ENCODE measurements around the gene CNGA2.

Gene CNGA2

DNA sequence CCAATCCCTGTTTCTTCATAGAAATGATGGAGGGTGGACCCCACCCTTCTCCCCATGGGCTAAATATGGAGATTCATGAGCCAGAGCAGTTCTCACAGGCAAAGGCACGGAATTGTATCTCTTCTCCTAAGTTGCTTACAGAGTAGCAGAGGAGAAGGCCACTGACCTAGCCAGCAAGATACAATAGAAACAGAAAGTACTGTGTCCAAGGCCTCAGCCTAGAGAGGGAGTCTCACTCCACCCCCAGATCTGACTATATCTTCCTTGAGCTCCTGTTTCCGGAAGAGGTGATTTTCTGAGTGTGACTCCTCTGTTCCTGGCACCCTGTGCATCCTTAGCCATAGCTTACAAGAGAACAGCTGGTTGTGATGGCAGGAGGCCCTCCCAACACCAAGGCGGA is 18.8 kb upstream of the CNGA2 start, which contains the start of gene FATE1:
TSS of gene FATE1 (plus strand) at position 284 of the 400 bp plus-strand sequence. CDS start at position 369, 85 bp downstream.
- no peak within 1 kb of the TSS for H3K4me3 ChIP-seq (IDR thresholded peaks at IDR 0.05; ENCODE audit: insufficient read depth, low read depth, low read length)
- H3K27me3 ChIP-seq (ENCODE audit: insufficient read depth, low read depth) = no peaks in the 10 kb centered on the region
- no peaks in the 10 kb centered on the region for H3K79me2 ChIP-seq (ENCODE audit: insufficient read depth, low read depth)

GRCh38 chrX:151722241-151722846 is 12.2 kb upstream of the CNGA2 start:
- Histone ChIP-seq H2AFZ (ENCODE audit: low read depth) (no peak overlapping the region), H3K4me2 (no peak overlapping the region), H3K79me2 (ENCODE audit: insufficient read depth, low read depth) (no peaks in the 10 kb centered on the region), H3K4me3 (IDR thresholded peaks at IDR 0.05; ENCODE audit: insufficient read depth, low read depth, low read length) (no peak overlapping the region), H3K9ac (no peak overlapping the region), H4K20me1 (ENCODE audit: insufficient read depth) (no peaks in the 10 kb centered on the region), H3K27me3 (ENCODE audit: insufficient read depth, low read depth) (no peaks in the 10 kb centered on the region), H3K27ac (no peak overlapping the region), H3K36me3 (ENCODE audit: insufficient read depth) (no peaks in the 10 kb centered on the region), H3K4me1 (ENCODE audit: low read depth, poor library complexity, severe bottlenecking) (no peaks in the 10 kb centered on the region)
- TF ChIP-seq, protein P1, sequence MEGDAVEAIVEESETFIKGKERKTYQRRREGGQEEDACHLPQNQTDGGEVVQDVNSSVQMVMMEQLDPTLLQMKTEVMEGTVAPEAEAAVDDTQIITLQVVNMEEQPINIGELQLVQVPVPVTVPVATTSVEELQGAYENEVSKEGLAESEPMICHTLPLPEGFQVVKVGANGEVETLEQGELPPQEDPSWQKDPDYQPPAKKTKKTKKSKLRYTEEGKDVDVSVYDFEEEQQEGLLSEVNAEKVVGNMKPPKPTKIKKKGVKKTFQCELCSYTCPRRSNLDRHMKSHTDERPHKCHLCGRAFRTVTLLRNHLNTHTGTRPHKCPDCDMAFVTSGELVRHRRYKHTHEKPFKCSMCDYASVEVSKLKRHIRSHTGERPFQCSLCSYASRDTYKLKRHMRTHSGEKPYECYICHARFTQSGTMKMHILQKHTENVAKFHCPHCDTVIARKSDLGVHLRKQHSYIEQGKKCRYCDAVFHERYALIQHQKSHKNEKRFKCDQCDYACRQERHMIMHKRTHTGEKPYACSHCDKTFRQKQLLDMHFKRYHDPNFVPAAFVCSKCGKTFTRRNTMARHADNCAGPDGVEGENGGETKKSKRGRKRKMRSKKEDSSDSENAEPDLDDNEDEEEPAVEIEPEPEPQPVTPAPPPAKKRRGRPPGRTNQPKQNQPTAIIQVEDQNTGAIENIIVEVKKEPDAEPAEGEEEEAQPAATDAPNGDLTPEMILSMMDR (conservative IDR thresholded peaks at IDR 0.05; ENCODE audit: low read depth, low read length) = no peak

More for the DNA sequence above, 18.8 kb upstream of the CNGA2 start, which contains the start of gene FATE1:
- H3K27ac ChIP-seq = no peak within 1 kb of the TSS
- H4K20me1 ChIP-seq (ENCODE audit: insufficient read depth) = no peaks in the 10 kb centered on the region
- no peak within 1 kb of the TSS for H3K9ac ChIP-seq
- no peak within 1 kb of the TSS for H3K4me2 ChIP-seq
- TF ChIP-seq, protein P1 (conservative IDR thresholded peaks at IDR 0.05; ENCODE audit: low read depth, low read length) = no peak
- no peak within 1 kb of the TSS for H2AFZ ChIP-seq (ENCODE audit: low read depth)
- H3K4me1 ChIP-seq (ENCODE audit: low read depth, poor library complexity, severe bottlenecking) = no peaks in the 10 kb centered on the region
- no peaks in the 10 kb centered on the region for H3K36me3 ChIP-seq (ENCODE audit: insufficient read depth)

DNA sequence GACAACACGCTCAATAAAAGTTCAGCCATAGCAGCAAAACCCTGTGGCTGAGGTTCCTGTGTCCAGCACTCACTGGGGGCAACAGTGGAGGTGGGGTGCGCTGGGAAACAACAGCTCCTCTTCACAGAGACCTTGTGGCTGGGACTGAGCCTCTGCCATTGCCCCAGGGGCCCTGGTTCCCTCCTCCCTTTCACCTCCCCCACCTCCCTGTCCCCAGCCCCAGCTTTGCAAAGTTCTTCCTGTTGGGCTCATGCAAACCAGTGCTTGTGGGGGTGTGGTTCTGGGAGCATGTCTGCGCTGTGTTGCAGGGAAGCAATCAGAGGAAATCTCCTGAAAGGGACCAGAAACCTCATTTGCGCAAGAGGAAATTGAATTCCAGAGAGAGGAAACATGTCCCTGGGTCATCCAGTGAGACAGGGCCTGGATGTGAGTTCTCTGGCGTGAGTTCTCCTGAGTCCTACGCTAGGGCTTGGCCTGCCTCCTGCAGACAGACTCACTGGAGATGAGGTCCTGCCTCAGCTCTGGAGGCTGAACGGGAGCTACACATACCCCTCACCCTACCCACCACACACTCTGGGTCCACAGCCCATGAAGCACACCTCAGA is 11.3 kb upstream of the CNGA2 start:
- Histone ChIP-seq H4K20me1 (ENCODE audit: insufficient read depth) (no peaks in the 10 kb centered on the region), H3K4me1 (ENCODE audit: low read depth, poor library complexity, severe bottlenecking) (no peaks in the 10 kb centered on the region), H3K79me2 (ENCODE audit: insufficient read depth, low read depth) (no peaks in the 10 kb centered on the region), H3K27me3 (ENCODE audit: insufficient read depth, low read depth) (no peaks in the 10 kb centered on the region), H3K4me3 (IDR thresholded peaks at IDR 0.05; ENCODE audit: insufficient read depth, low read depth, low read length) (no peak overlapping the region), H3K27ac (no peak overlapping the region), H3K4me2 (no peak overlapping the region), H3K36me3 (ENCODE audit: insufficient read depth) (no peaks in the 10 kb centered on the region), H2AFZ (ENCODE audit: low read depth) (no peak overlapping the region), H3K9ac (no peak overlapping the region)
- TF ChIP-seq, protein P1 (conservative IDR thresholded peaks at IDR 0.05; ENCODE audit: low read depth, low read length) = no peak

GRCh38 chrX:151724563-151725337 is 9.8 kb upstream of the CNGA2 start:
- Histone ChIP-seq H3K27ac (no peak overlapping the region), H4K20me1 (ENCODE audit: insufficient read depth) (no peaks in the 10 kb centered on the region), H3K4me2 (no peak overlapping the region), H3K4me3 (IDR thresholded peaks at IDR 0.05; ENCODE audit: insufficient read depth, low read depth, low read length) (no peak overlapping the region), H3K4me1 (ENCODE audit: low read depth, poor library complexity, severe bottlenecking) (no peaks in the 10 kb centered on the region), H3K9ac (no peak overlapping the region), H2AFZ (ENCODE audit: low read depth) (no peak overlapping the region), H3K36me3 (ENCODE audit: insufficient read depth) (no peaks in the 10 kb centered on the region), H3K27me3 (ENCODE audit: insufficient read depth, low read depth) (no peaks in the 10 kb centered on the region), H3K79me2 (ENCODE audit: insufficient read depth, low read depth) (no peaks in the 10 kb centered on the region)
- TF ChIP-seq, protein P1 (conservative IDR thresholded peaks at IDR 0.05; ENCODE audit: low read depth, low read length) = no peak
